ENCODE data around the gene SRD5A3. TPM values are rescaled to one million over a fixed set of nuclear protein-coding genes. Genes with fewer than 3 reads are reported as not detected.
"Not testable (repeated sequence)": the region's sequence is repeated elsewhere in the genome, so short reads cannot be mapped to it uniquely, and the experiment has no call there.

SRD5A3 gene
- polyA plus RNA-seq, 1 donor, result 20.6 TPM

- H3K36me3 ChIP-seq (ENCODE audit: control insufficient read depth, insufficient read depth, low read length), result no peaks in the 10 kb centered on the region
- no peak overlapping the region for H3K27ac ChIP-seq (ENCODE audit: low read length)
- no peaks in the 10 kb centered on the region for H3K9me3 ChIP-seq (ENCODE audit: control insufficient read depth, low read depth, low read length)
- H3K4me3 ChIP-seq (ENCODE audit: low read length), result no peak overlapping the region
- no CpG with 5 or more reads among the region's 7 CpGs for WGBS (ENCODE audit: insufficient coverage, low lambda C conversion rate)
- no peaks in the 10 kb centered on the region for H3K4me1 ChIP-seq (ENCODE audit: control insufficient read depth, insufficient read depth, low read length)
- no peak for DNase-seq
- no peaks in the 10 kb centered on the region for H3K27me3 ChIP-seq (ENCODE audit: control insufficient read depth, insufficient read depth, low read length)
These were observed 2.2 kb upstream of the SRD5A3 start for GRCh38 chr4:55343887-55344286.

GRCh38 chr4:55345054-55345453, 988 bp upstream of the SRD5A3 start:
- Histone ChIP-seq H3K27me3 (ENCODE audit: control insufficient read depth, insufficient read depth, low read length) (no peaks in the 10 kb centered on the region), H3K4me3 (ENCODE audit: low read length) (no peak overlapping the region), H3K4me1 (ENCODE audit: control insufficient read depth, insufficient read depth, low read length) (no peaks in the 10 kb centered on the region), H3K36me3 (ENCODE audit: control insufficient read depth, insufficient read depth, low read length) (no peaks in the 10 kb centered on the region), H3K9me3 (ENCODE audit: control insufficient read depth, low read depth, low read length) (no peaks in the 10 kb centered on the region), H3K27ac (ENCODE audit: low read length) (no peak overlapping the region)
- DNase-seq, result peak in 1 of 2 donors; percentile 27
- no CpG with 5 or more reads among the region's 3 CpGs for WGBS (ENCODE audit: insufficient coverage, low lambda C conversion rate)

GRCh38 chr4:55346851-55347255, 811 bp downstream of the SRD5A3 start:
- no peaks in the 10 kb centered on the region for H3K9me3 ChIP-seq (ENCODE audit: control insufficient read depth, low read depth, low read length)
- WGBS (ENCODE audit: insufficient coverage, low lambda C conversion rate), result no CpG with 5 or more reads among the region's 16 CpGs
- H3K36me3 ChIP-seq (ENCODE audit: control insufficient read depth, insufficient read depth, low read length), result no peaks in the 10 kb centered on the region
- DNase-seq, result no peak
- H3K27ac ChIP-seq (ENCODE audit: low read length), result peak overlapping the region; percentile 86
- no peaks in the 10 kb centered on the region for H3K4me1 ChIP-seq (ENCODE audit: control insufficient read depth, insufficient read depth, low read length)
- H3K27me3 ChIP-seq (ENCODE audit: control insufficient read depth, insufficient read depth, low read length), result no peaks in the 10 kb centered on the region
- peak overlapping the region; percentile 73 for H3K4me3 ChIP-seq (ENCODE audit: low read length)

GRCh38 chr4:55347610-55348228, 1.7 kb downstream of the SRD5A3 start:
- no peak overlapping the region for H3K4me3 ChIP-seq (ENCODE audit: low read length)
- 100% methylated on average over 2 of the region's 3 CpGs for whole genome bisulfite sequencing (ENCODE audit: insufficient coverage, low lambda C conversion rate)
- H3K9me3 ChIP-seq (ENCODE audit: control insufficient read depth, low read depth, low read length), result no peaks in the 10 kb centered on the region
- H3K27me3 ChIP-seq (ENCODE audit: control insufficient read depth, insufficient read depth, low read length), result no peaks in the 10 kb centered on the region
- peak in 1 of 2 donors; percentile 29 for DNase-seq
- no peak overlapping the region for H3K27ac ChIP-seq (ENCODE audit: low read length)
- H3K36me3 ChIP-seq (ENCODE audit: control insufficient read depth, insufficient read depth, low read length), result no peaks in the 10 kb centered on the region
- no peaks in the 10 kb centered on the region for H3K4me1 ChIP-seq (ENCODE audit: control insufficient read depth, insufficient read depth, low read length)

GRCh38 chr4:55348466-55348865, 2.4 kb downstream of the SRD5A3 start:
- Histone ChIP-seq H3K4me3 (ENCODE audit: low read length) (no peak overlapping the region), H3K27me3 (ENCODE audit: control insufficient read depth, insufficient read depth, low read length) (no peaks in the 10 kb centered on the region), H3K27ac (ENCODE audit: low read length) (no peak overlapping the region), H3K9me3 (ENCODE audit: control insufficient read depth, low read depth, low read length) (no peaks in the 10 kb centered on the region), H3K36me3 (ENCODE audit: control insufficient read depth, insufficient read depth, low read length) (no peaks in the 10 kb centered on the region), H3K4me1 (ENCODE audit: control insufficient read depth, insufficient read depth, low read length) (no peaks in the 10 kb centered on the region)
- DNase-seq, result no peak
- WGBS (ENCODE audit: insufficient coverage, low lambda C conversion rate), result 100% methylated on average over 2 of the region's 3 CpGs

- WGBS (ENCODE audit: insufficient coverage, low lambda C conversion rate), result no CpG with 5 or more reads among the region's 10 CpGs
- H3K4me1 ChIP-seq (ENCODE audit: control insufficient read depth, insufficient read depth, low read length); H3K4me3 ChIP-seq (ENCODE audit: low read length); H3K27me3 ChIP-seq (ENCODE audit: control insufficient read depth, insufficient read depth, low read length); DNase-seq; H3K9me3 ChIP-seq (ENCODE audit: control insufficient read depth, low read depth, low read length); H3K27ac ChIP-seq (ENCODE audit: low read length); H3K36me3 ChIP-seq (ENCODE audit: control insufficient read depth, insufficient read depth, low read length): not testable (repeated sequence)
These were observed 4.8 kb downstream of the SRD5A3 start for GRCh38 chr4:55350870-55351269.

GRCh38 chr4:55351824-55352223, 5.8 kb downstream of the SRD5A3 start:
- Histone ChIP-seq H3K4me1 (ENCODE audit: control insufficient read depth, insufficient read depth, low read length) (no peaks in the 10 kb centered on the region), H3K9me3 (ENCODE audit: control insufficient read depth, low read depth, low read length) (no peaks in the 10 kb centered on the region), H3K27ac (ENCODE audit: low read length) (no peak overlapping the region), H3K4me3 (ENCODE audit: low read length) (no peak overlapping the region), H3K27me3 (ENCODE audit: control insufficient read depth, insufficient read depth, low read length) (no peaks in the 10 kb centered on the region), H3K36me3 (ENCODE audit: control insufficient read depth, insufficient read depth, low read length) (peaks cover 3% of the 10 kb centered on the region)
- no peak for DNase-seq

GRCh38 chr4:55352726-55353125, 6.7 kb downstream of the SRD5A3 start:
- Histone ChIP-seq H3K27me3 (ENCODE audit: control insufficient read depth, insufficient read depth, low read length) (no peaks in the 10 kb centered on the region), H3K27ac (ENCODE audit: low read length) (no peak overlapping the region), H3K4me3 (ENCODE audit: low read length) (no peak overlapping the region), H3K9me3 (ENCODE audit: control insufficient read depth, low read depth, low read length) (no peaks in the 10 kb centered on the region), H3K4me1 (ENCODE audit: control insufficient read depth, insufficient read depth, low read length) (no peaks in the 10 kb centered on the region), H3K36me3 (ENCODE audit: control insufficient read depth, insufficient read depth, low read length) (peaks cover 3% of the 10 kb centered on the region)
- no peak for DNase-seq
- 100% methylated on average over 1 of the region's 2 CpGs for WGBS (ENCODE audit: insufficient coverage, low lambda C conversion rate)

- not testable (repeated sequence) for H3K4me3 ChIP-seq (ENCODE audit: low read length); H3K27me3 ChIP-seq (ENCODE audit: control insufficient read depth, insufficient read depth, low read length)
- WGBS (ENCODE audit: insufficient coverage, low lambda C conversion rate), result no CpG with 5 or more reads among the region's 13 CpGs
These were observed 7.2 kb downstream of the SRD5A3 start for GRCh38 chr4:55353228-55353747.

GRCh38 chr4:55354648-55355047, 8.6 kb downstream of the SRD5A3 start:
- Histone ChIP-seq H3K4me1 (ENCODE audit: control insufficient read depth, insufficient read depth, low read length) (no peaks in the 10 kb centered on the region), H3K9me3 (ENCODE audit: control insufficient read depth, low read depth, low read length) (no peaks in the 10 kb centered on the region), H3K27me3 (ENCODE audit: control insufficient read depth, insufficient read depth, low read length) (no peaks in the 10 kb centered on the region), H3K4me3 (ENCODE audit: low read length) (no peak overlapping the region), H3K27ac (ENCODE audit: low read length) (no peak overlapping the region), H3K36me3 (ENCODE audit: control insufficient read depth, insufficient read depth, low read length) (peaks cover 3% of the 10 kb centered on the region)
- no CpG with 5 or more reads among the region's 8 CpGs for whole genome bisulfite sequencing (ENCODE audit: insufficient coverage, low lambda C conversion rate)
- DNase-seq, result no peak

More at GRCh38 chr4:55353228-55353747, 7.2 kb downstream of the SRD5A3 start:
- not testable (repeated sequence) for H3K9me3 ChIP-seq (ENCODE audit: control insufficient read depth, low read depth, low read length); H3K27ac ChIP-seq (ENCODE audit: low read length); H3K36me3 ChIP-seq (ENCODE audit: control insufficient read depth, insufficient read depth, low read length); DNase-seq; H3K4me1 ChIP-seq (ENCODE audit: control insufficient read depth, insufficient read depth, low read length)

- WGBS (ENCODE audit: insufficient coverage, low lambda C conversion rate), result 100% methylated on average over 2 of the region's 6 CpGs
- no peak for DNase-seq
- Histone ChIP-seq H3K27me3 (ENCODE audit: control insufficient read depth, insufficient read depth, low read length) (no peaks in the 10 kb centered on the region), H3K36me3 (ENCODE audit: control insufficient read depth, insufficient read depth, low read length) (peaks cover 3% of the 10 kb centered on the region), H3K27ac (ENCODE audit: low read length) (no peak overlapping the region), H3K4me3 (ENCODE audit: low read length) (no peak overlapping the region), H3K4me1 (ENCODE audit: control insufficient read depth, insufficient read depth, low read length) (no peaks in the 10 kb centered on the region), H3K9me3 (ENCODE audit: control insufficient read depth, low read depth, low read length) (no peaks in the 10 kb centered on the region)
These were observed 9.5 kb downstream of the SRD5A3 start for GRCh38 chr4:55355555-55355954.

Measured in large intestine (tissue), 3 donors.